ENCODE measurements around the gene GNPTAB. TPM values are rescaled to one million over a fixed set of nuclear protein-coding genes. Genes with fewer than 3 reads are reported as not detected.
"Not testable (repeated sequence)": the region's sequence is repeated elsewhere in the genome, so short reads cannot be mapped to it uniquely, and the experiment has no call there.

GNPTAB gene
- total RNA-seq, 2 donors from 2014 or later, result 15.5 to 27.2 TPM

DNA sequence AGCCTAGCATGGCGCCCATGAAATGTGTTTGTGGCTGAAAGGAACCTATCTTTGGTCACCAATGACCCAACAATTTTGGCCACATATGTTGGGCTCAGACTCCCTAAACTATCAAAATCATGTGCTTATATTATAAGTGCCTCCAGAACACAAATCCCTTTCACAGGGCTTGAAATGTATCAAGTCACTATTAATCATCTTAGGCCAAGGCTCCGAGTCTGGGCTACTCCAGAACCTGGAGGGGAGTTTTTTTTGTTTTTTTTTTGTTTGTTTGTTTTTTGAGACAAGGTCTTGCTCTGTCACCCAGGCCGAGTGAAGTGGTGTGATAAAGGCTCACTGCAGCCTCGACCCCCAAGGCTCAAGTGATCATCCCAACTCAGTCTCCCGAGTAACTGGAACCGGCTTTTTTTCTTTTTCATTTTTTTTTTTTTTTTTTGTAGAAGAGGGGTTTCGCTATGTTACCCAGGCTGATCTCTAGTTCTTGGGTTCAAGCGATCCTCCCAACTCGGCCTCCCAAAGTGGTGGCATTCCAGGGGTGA, 45.6 kb upstream of the GNPTAB start:
- TF ChIP-seq POLR2A (IDR thresholded peaks at IDR 0.05) (no peak), CTCF (IDR thresholded peaks at IDR 0.05) (no peak)
- 45 to 55% methylated on average over 8 to 9 of the region's 9 CpGs for WGBS, 2 donors
- ATAC-seq (no peak), DNase-seq (no peak)
- Histone ChIP-seq H3K27ac (peak overlapping the region; percentile 94 to 98 (median 96)), H3K36me3 (replicated peaks in 1 of 2; ENCODE audit: insufficient read depth in 1 of 2, low read depth in 2 of 2) (no peaks in the 10 kb centered on the region), H3K4me3 (peak overlapping the region in 1 of 2 donors; percentile 53), H3K27me3 (no peaks in the 10 kb centered on the region), H3K4me1 (peaks cover 24% of the 10 kb centered on the region), H3K9me3 (no peaks in the 10 kb centered on the region)
- intact Hi-C loops (cut with DNase I), result no loop called here

DNA sequence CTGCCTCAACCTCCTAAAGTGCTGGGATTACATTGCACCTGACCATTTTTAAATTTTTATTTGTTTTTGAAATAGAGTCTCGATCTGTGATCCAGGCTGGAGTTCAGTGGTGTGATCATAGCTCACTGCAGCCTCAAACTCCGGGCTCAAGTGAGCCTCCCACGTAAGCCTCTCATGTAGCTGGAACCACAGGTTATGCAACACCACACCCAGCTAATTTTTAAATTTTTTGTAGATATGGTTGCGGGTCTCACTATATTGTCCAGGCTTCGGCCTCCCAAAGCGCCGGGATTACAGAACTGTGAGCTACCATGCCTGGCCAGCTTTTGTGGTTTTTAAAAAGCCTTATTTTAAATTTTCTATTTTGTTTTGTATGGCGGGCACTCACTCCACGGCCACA, 44.4 kb upstream of the GNPTAB start:
- intact Hi-C loops (cut with DNase I), result no loop called here
- no peaks in the 10 kb centered on the region for H3K36me3 ChIP-seq (replicated peaks in 1 of 2; ENCODE audit: insufficient read depth in 1 of 2, low read depth in 2 of 2)
- WGBS, 2 donors, result 90 to 91% methylated on average over 9 of the region's 9 CpGs
- ATAC-seq (no peak), DNase-seq (no peak)
- TF ChIP-seq CTCF (IDR thresholded peaks at IDR 0.05) (no peak), POLR2A (IDR thresholded peaks at IDR 0.05) (no peak)
- peaks cover 19% of the 10 kb centered on the region for H3K4me1 ChIP-seq
- no peaks in the 10 kb centered on the region for H3K9me3 ChIP-seq
- H3K4me3 ChIP-seq, result no peak overlapping the region
- peak overlapping the region in 2 of 4 donors; percentile 95 to 96 for H3K27ac ChIP-seq
- no peaks in the 10 kb centered on the region for H3K27me3 ChIP-seq

GRCh38 chr12:101870925-101871324, 40.2 kb upstream of the GNPTAB start:
- no peak for ATAC-seq
- Histone ChIP-seq H3K36me3 (replicated peaks in 1 of 2; ENCODE audit: insufficient read depth in 1 of 2, low read depth in 2 of 2) (no peaks in the 10 kb centered on the region), H3K27me3 (no peaks in the 10 kb centered on the region), H3K4me3 (no peak overlapping the region), H3K4me1 (no peaks in the 10 kb centered on the region), H3K9me3 (no peaks in the 10 kb centered on the region), H3K27ac (no peak overlapping the region)
- no peak for DNase-seq
- TF ChIP-seq POLR2A (IDR thresholded peaks at IDR 0.05) (no peak), CTCF (IDR thresholded peaks at IDR 0.05) (no peak)
- 69 to 78% methylated on average over 1 of the region's 1 CpG for WGBS, 2 donors
- intact Hi-C loops (cut with DNase I), result no loop called here

- H3K27ac ChIP-seq; H3K27me3 ChIP-seq; intact Hi-C loops (cut with DNase I); H3K9me3 ChIP-seq; H3K4me3 ChIP-seq; DNase-seq; ATAC-seq; H3K36me3 ChIP-seq (replicated peaks in 1 of 2; ENCODE audit: insufficient read depth in 1 of 2, low read depth in 2 of 2); H3K4me1 ChIP-seq: not testable (repeated sequence)
- WGBS, 2 donors, result 94 to 96% methylated on average over 3 of the region's 3 CpGs
Observed at GRCh38 chr12:101867619-101868018, 36.9 kb upstream of the GNPTAB start.

DNA sequence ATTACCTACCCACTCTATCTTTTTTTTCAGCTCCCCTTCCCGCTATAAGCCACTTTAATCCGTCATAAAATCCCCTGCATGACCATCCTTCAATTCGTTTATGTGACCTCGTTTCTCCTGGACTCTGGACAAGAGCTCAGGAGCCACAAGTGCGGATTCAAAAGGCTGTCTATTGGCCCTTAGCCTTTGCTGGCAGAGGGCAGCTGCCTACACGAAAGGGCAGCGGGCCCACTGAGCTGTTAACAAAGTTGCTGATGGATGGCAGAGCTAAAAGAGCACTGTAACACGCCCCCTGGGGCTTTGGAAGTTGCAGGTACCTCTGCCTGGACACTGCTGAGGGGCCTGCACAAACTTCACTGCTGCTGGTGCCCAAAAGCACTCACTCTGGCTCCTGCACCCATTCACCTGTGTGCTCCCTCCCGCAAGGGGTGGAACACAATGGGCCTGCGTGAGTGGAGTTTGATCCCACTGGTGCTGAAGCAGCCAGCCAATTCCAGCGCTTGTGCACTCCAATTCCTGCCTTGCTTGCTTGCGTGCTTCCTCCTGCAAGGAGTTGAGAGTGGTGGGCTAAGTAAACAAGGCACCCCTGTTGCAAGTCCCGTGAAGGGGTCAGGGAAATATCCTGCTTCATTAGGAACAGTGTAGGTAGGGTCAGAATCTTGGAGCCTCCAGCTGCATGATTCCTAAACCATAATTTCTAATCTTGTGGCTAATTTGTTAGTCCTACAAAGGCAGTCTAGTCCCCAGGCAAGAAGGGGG, 36.0 kb upstream of the GNPTAB start:
- no peak for TF ChIP-seq POLR2A (IDR thresholded peaks at IDR 0.05)
- TF ChIP-seq CTCF (IDR thresholded peaks at IDR 0.05), result no peak
- intact Hi-C loops (cut with DNase I), result no loop called here
- Histone ChIP-seq H3K36me3 (replicated peaks in 1 of 2; ENCODE audit: insufficient read depth in 1 of 2, low read depth in 2 of 2) (no peaks in the 10 kb centered on the region), H3K27ac (no peak overlapping the region), H3K4me3 (no peak overlapping the region), H3K9me3 (no peaks in the 10 kb centered on the region), H3K27me3 (no peaks in the 10 kb centered on the region), H3K4me1 (no peaks in the 10 kb centered on the region)
- ATAC-seq, result no peak
- no peak for DNase-seq
- 66 to 74% methylated on average over 6 to 13 of the region's 13 CpGs for WGBS, 2 donors
